Naive thymus-derived CD4-positive, alpha-beta T cell (primary cell): Measurements from ENCODE around the gene SETD3. TPM values are rescaled to one million over a fixed set of nuclear protein-coding genes. Genes with fewer than 3 reads are reported as not detected.
A peak's percentile ranks its signal among the peaks of the same experiment; 100 is the strongest.

Experiments
- ATAC-seq: fragments of 150-1000 bp; cut with Tn5 transposase; 2 replicates; pipeline ENCODE4 v1.10.0; 2021; ENCODE audit warnings: mild to moderate bottlenecking, moderate library complexity
- CTCF ChIA-PET: fragments of 350-600 bp; sonication (Branson Sonifier 250); formaldehyde crosslinking; loops from one replicate; lab custom pipeline; 2021; ENCODE audit warnings: antibody characterized with exemption; lab: Charles Lee
- POLR2A ChIA-PET: fragments of 350-600 bp; sonication (Branson Sonifier 250); formaldehyde crosslinking; loops from one replicate; lab custom pipeline; 2021; ENCODE audit warnings: antibody characterized with exemption, inconsistent platforms; lab: Charles Lee
- DNase-seq, 9 donors: peaks; one replicate each; pipeline versions ENCODE4 v3.0.0 to v3.0.0-alpha.2; 2020 to 2022; ENCODE audit warnings: mixed read lengths in 1 of 9
- H3K27ac ChIP-seq: one replicate; pipeline ENCODE4 v1.7.0; 2013; ENCODE audit warnings: mild to moderate bottlenecking, low read depth, low read length, moderate library complexity
- H3K27me3 ChIP-seq, 2 donors: one replicate each; pipeline ENCODE4 v1.7.0; 2013; ENCODE audit warnings: low read length in 2 of 2, mild to moderate bottlenecking in 2 of 2, moderate library complexity in 2 of 2; ENCODE audit not compliant: control insufficient read depth in 2 of 2, insufficient read depth in 2 of 2
- H3K36me3 ChIP-seq, 3 experiments: 1 replicate in 2 of 3; 2 replicates in 1 of 3; pipeline ENCODE4 v1.7.0; 2013; ENCODE audit warnings: low read length in 3 of 3, mild to moderate bottlenecking in 3 of 3, moderate library complexity in 1 of 3; ENCODE audit not compliant: insufficient read depth in 3 of 3, control insufficient read depth in 2 of 3
- H3K4me1 ChIP-seq, 2 donors: one replicate each; pipeline ENCODE4 v1.7.0; 2013; ENCODE audit warnings: low read length in 2 of 2, mild to moderate bottlenecking in 2 of 2, moderate library complexity in 1 of 2; ENCODE audit not compliant: control insufficient read depth in 2 of 2, insufficient read depth in 2 of 2
- H3K4me3 ChIP-seq: 2 replicates; pipeline ENCODE4 v1.7.0; 2013; ENCODE audit warnings: mild to moderate bottlenecking, low read length
- H3K9me3 ChIP-seq, 3 experiments: 1 replicate in 2 of 3; 2 replicates in 1 of 3; pipeline ENCODE4 v1.7.0; 2013; ENCODE audit warnings: low read length in 3 of 3; ENCODE audit not compliant: control insufficient read depth in 2 of 3
- H3K27ac Mint-ChIP-seq, 9 donors: one replicate each; pipeline ENCODE4 v1.8.0; 2020 to 2022; ENCODE audit warnings: mixed read lengths in 9 of 9, mild to moderate bottlenecking in 8 of 9, moderate library complexity in 5 of 9, inconsistent platforms in 2 of 9
- H3K27me3 Mint-ChIP-seq, 5 donors: one replicate each; pipeline ENCODE4 v1.8.0; 2021 to 2022; ENCODE audit warnings: mixed read lengths in 5 of 5, mild to moderate bottlenecking in 1 of 5
- H3K36me3 Mint-ChIP-seq, 5 donors: one replicate each; pipeline ENCODE4 v1.8.0; 2020 to 2022; ENCODE audit warnings: mixed read lengths in 5 of 5, mild to moderate bottlenecking in 3 of 5, inconsistent platforms in 1 of 5
- H3K4me1 Mint-ChIP-seq, 7 donors: one replicate each; pipeline ENCODE4 v1.8.0; 2020 to 2022; ENCODE audit warnings: mixed read lengths in 7 of 7, mild to moderate bottlenecking in 3 of 7, inconsistent platforms in 1 of 7
- H3K4me3 Mint-ChIP-seq, 10 donors: one replicate each; pipeline ENCODE4 v1.8.0; 2020 to 2022; ENCODE audit warnings: mild to moderate bottlenecking in 10 of 10, mixed read lengths in 10 of 10, moderate library complexity in 6 of 10, inconsistent platforms in 2 of 10
- H3K9me3 Mint-ChIP-seq, 11 donors: one replicate each; pipeline ENCODE4 v1.8.0; 2020 to 2022; ENCODE audit warnings: mixed read lengths in 11 of 11, mild to moderate bottlenecking in 4 of 11, inconsistent platforms in 1 of 11, moderate library complexity in 1 of 11
- intact Hi-C, 2 donors: fragments of 100-400 bp; cut with micrococcal nuclease; formaldehyde crosslinking; loops; one replicate each; pipeline ENCODE4 v1.15.1; 2023
- polyA plus RNA-seq, 2 donors: library from polyadenylated mRNA; unstranded; fragments of 300-500 nt; fragmentation: Illumina TruSeq; gene quantifications; one replicate each; pipeline ENCODE4 v1.2.3, GENCODE V29; 2021
- total RNA-seq, 6 experiments: library from RNA in 5 of 6; stranded (reverse) in 5 of 6; gene quantifications; 1 replicate in 5 of 6; 2 replicates in 1 of 6; pipeline ENCODE4 v1.2.3 and lab custom pipeline; 2021 to 2026

The SETD3 gene
- total and polyA plus RNA-seq, 7 experiments from 2014 or later = 32.2 to 59.4 (median 53.0) TPM

DNA sequence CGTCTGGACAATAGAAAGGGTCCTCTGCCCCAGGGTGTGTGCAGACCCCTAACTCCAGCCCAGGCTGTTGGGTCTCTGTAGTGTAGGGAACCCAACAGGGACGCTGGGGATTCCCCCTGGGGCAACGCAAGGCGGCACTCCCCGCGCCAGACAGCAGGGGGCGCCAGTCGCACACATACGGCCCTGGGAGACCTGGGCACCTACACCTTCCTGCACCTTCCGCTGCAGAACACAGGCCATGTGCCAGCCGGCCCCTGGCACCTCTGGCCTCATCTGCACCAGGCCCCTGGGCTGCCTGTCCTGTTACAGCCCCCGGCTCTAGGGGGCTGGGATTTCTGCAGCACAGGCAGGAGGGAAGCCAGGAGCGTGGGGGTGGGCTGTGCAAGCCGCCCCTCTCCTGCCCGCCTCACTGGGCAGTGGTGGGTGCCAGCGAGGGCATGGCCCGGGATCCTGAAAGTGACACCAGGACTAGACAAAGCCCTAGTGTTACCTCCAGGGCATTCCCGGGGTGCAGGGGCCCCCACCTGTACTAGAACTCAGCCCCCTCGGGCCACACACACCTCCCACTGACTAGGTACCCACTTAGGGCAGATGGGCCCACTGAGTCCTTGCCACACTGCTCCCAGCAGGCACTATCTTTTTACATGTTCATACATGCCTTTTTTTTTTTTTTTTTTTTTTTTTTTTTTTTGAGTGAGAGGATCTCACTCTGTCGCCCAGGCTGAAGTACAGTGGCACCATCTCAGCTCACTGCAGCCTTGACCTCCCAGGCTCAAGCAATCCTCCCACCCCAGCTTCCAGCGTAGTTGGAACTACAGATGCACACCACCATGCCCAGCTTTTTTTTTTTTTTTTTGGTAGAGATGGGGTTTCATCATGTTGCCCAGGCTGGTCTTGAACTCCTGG, 38.0 kb upstream of the SETD3 start:
- Histone ChIP-seq H3K36me3 (peaks cover 0 to 16% (median 0%) of the 10 kb centered on the region in 3 experiments), H3K27ac (no peak overlapping the region), H3K9me3 (no peaks in the 10 kb centered on the region), H3K4me1 (no peaks in the 10 kb centered on the region), H3K4me3 (no peak overlapping the region), H3K27me3 (no peaks in the 10 kb centered on the region)
- no peak overlapping the region for H3K4me3 Mint-ChIP-seq
- ChIA-PET POLR2A (interaction anchor here (0.5 to 0.6 kb wide), 2 partner anchors 97 to 168 kb away, joined by 3 to 4 read pairs; no protein-coding TSS in a partner anchor), CTCF (interaction anchor here (1.4 kb wide), 1 partner anchor 110 kb away, joined by 4 read pairs; no protein-coding TSS in a partner anchor)
- no peaks in the 10 kb centered on the region for H3K27me3 Mint-ChIP-seq
- ATAC-seq (peak; percentile 84), DNase-seq (peak; percentile 69 to 91 (median 81))
- intact Hi-C loops = loop anchor here (1.0 to 5.0 kb wide), 5 partner anchors 86 to 367 kb away; partner anchors contain the start of genes CCDC85C (in 1 of the 2) and CYP46A1 (in 1 of the 2)
- H3K36me3 Mint-ChIP-seq = no peaks in the 10 kb centered on the region
- no peaks in the 10 kb centered on the region for H3K4me1 Mint-ChIP-seq
- H3K27ac Mint-ChIP-seq = peak overlapping the region in 1 of 9 donors; percentile 5
- no peaks in the 10 kb centered on the region for H3K9me3 Mint-ChIP-seq

DNA sequence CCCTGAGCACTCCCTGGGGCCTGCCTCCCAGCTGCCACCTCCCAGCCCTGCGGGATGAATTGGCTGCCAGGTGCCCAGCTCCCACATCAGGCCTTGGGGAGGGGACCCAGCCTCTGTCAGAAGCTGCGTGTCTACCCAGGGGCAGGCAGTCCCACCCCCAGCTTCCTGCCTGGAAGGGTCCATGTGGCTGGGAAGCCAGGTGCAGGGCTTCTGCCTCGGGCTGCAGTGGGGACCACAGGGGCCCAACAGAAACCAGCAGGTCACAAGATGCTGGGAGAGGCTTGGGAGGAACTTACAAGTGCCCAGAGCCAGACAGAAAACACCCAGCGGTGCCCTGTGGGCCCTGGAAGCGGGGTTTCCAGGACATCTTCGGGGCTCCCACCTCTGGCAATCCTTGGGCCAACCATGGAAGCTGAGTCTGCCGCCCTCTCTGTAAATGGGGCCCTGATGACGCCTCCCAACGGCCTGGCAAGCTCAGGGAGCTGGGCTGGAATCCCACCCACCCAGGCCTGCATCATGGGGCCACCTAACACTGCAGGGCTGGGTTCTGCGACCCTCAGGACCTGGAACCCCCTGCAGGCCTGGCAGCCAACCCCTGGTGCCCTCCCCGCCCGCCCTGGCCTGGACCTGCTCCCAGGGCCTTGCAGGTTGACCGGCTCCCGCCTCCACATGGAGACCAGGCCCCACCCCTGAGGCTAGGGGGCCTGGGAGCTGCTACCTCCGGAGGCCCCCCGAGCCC, 37.2 kb upstream of the SETD3 start:
- CTCF ChIA-PET = interaction anchor here (1.1 to 1.4 kb wide), 3 partner anchors 23 to 121 kb away, joined by 3 to 4 read pairs (median 4); no protein-coding TSS in a partner anchor
- no peaks in the 10 kb centered on the region for H3K4me1 ChIP-seq
- peaks cover 0 to 24% (median 0%) of the 10 kb centered on the region in 3 experiments for H3K36me3 ChIP-seq
- no peak overlapping the region for H3K4me3 ChIP-seq
- H3K27me3 ChIP-seq = no peaks in the 10 kb centered on the region
- H3K27ac ChIP-seq = no peak overlapping the region
- no peaks in the 10 kb centered on the region for H3K9me3 ChIP-seq
- Mint-ChIP-seq H3K4me3 (no peak overlapping the region), H3K9me3 (no peaks in the 10 kb centered on the region), H3K4me1 (no peaks in the 10 kb centered on the region), H3K27ac (no peak overlapping the region), H3K36me3 (no peaks in the 10 kb centered on the region), H3K27me3 (no peaks in the 10 kb centered on the region)
- DNase-seq (no peak), ATAC-seq (no peak)
- POLR2A ChIA-PET = no interaction called here
- intact Hi-C loops = loop anchor here (1.0 to 5.0 kb wide), 5 partner anchors 86 to 367 kb away; partner anchors contain the start of genes CCDC85C (in 1 of the 2) and CYP46A1 (in 1 of the 2)

DNA sequence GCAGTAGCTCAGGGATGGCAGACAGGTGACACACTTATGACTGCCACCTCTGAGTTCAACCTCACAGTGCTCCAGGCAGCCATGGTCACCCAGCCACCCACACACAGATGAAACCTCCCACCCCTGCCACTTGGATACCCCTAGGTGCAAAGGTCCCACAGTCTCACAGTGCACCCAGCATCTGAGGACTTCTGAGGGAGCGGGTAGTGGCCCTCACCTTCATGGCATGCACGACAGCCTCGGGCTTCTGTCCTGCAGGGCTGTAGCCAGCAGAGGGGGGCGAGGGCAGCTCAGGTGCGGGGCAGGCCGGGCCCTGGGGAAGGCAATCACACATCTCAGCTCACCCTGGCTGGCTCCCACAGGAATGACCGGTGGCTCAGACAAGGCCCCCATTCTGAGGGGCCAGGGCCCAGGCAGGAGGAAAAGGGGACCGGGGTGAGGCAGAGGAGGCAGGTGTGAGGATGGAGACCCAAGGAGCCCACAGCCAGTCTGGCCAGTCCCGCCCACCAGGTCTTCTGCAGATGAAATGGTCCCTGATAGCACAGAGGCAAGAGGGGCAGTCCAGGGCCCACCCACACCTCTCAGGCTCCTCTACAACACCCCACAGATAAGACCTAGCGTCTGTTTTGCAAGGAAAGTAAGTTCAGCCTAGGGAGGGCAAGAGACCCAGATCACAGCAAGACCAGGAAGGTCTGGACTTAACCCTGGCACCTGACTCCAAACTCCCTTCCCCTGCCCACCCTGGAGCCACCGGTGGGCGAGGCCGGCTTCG, 36.4 kb upstream of the SETD3 start:
- ChIA-PET POLR2A (no interaction called here), CTCF (interaction anchor here (1.1 to 1.2 kb wide), 2 partner anchors 22 to 122 kb away, joined by 3 to 4 read pairs; no protein-coding TSS in a partner anchor)
- Mint-ChIP-seq H3K27me3 (no peaks in the 10 kb centered on the region), H3K27ac (no peak overlapping the region), H3K36me3 (no peaks in the 10 kb centered on the region), H3K9me3 (no peaks in the 10 kb centered on the region), H3K4me3 (peak overlapping the region in 1 of 10 donors; percentile 23), H3K4me1 (no peaks in the 10 kb centered on the region)
- ATAC-seq = no peak
- Histone ChIP-seq H3K9me3 (no peaks in the 10 kb centered on the region), H3K36me3 (peaks cover 0 to 28% (median 0%) of the 10 kb centered on the region in 3 experiments), H3K27ac (no peak overlapping the region), H3K4me3 (no peak overlapping the region), H3K4me1 (no peaks in the 10 kb centered on the region), H3K27me3 (no peaks in the 10 kb centered on the region)
- intact Hi-C loops = loop anchor here in 1 of 2 donors (5.0 kb wide), 1 partner anchor 165 kb away; the partner anchor contains the start of gene CYP46A1
- DNase-seq = no peak

DNA sequence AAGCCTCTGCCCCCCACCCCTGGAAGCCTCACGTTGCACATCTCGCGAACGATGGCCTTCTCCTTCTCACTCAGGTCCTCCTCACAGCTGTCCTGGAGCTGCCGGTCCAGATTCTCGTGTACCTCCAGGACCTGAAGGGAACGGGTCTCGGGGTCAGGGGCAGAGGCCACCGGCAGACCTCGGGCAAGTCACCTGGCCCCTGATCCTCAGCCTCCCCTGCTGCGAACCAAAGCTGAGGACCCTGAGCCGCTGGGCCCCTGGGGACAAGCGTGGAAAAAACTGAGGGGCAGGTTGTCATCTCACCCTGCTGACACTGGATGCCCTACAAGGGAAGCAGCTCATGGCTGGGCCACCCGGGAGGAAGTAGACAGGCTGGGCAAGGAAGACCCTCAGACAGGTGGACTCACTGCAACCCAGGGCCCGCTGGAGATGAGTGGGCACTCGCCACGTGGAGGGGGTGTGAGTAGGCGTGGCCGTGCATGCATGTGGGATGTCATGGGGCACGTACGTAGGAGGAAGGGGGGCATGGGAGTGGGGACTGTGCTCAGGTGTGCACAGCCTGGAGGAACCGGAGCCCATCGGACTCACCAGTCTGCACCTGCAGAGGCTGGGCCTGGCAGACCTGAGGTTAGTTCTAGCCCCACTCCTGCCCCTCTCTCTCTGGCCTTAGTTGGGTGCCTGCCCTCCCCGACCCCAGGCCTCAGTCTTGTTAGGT, 35.7 kb upstream of the SETD3 start:
- CTCF ChIA-PET = interaction anchor here (1.2 kb wide), 1 partner anchor 123 kb away, joined by 3 read pairs; no protein-coding TSS in a partner anchor

DNA sequence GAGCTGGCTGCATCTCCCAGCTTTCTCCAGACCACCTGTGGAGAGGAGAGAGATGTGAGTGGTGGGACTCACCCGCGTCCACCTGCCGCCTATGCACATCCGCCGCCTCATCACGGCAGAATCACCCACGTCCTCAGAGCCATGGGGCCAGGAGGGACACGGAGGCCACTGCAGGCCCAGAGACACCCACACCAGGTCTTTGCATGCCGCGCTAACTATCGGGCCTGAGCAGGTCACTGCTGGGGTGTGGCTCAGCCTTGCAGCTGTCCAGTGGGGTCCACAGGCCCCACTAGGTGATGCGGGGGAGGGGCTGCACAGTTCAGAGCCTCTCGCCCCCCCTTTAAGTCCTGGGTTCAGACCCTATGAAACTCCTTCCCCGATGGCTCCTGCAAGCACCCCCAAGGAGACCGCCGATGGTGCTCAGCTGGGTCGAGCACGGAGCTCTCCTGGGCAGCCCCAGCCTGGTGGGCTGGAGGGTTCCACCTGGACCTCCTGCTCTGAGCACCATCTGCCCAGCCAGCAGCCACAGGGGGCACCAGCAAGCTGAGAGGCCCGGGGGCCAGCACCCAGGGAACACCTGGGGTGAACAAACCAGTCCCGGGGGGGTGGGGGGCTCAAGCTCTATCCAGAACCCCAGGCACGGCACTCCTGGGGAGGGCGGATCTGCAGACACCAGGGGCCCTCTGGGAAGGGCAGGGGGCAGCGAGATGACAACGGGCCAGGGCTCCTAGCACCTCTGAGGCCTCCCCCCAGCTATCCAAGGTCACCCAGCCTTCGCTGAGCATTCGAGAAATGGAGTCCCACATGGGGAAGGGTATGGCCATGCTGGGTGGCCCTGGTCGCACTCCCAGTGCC, 34.9 kb upstream of the SETD3 start:
- intact Hi-C loops = loop anchor here in 1 of 2 donors (5.0 kb wide), 1 partner anchor 167 kb away; the partner anchor contains the start of gene CYP46A1

More for the DNA sequence above, 35.7 kb upstream of the SETD3 start:
- Histone ChIP-seq H3K9me3 (no peaks in the 10 kb centered on the region), H3K36me3 (peaks cover 0 to 36% (median 0%) of the 10 kb centered on the region in 3 experiments), H3K27ac (no peak overlapping the region), H3K4me3 (no peak overlapping the region), H3K27me3 (no peaks in the 10 kb centered on the region), H3K4me1 (no peaks in the 10 kb centered on the region)
- ATAC-seq (no peak), DNase-seq (no peak)
- H3K27me3 Mint-ChIP-seq = no peaks in the 10 kb centered on the region
- no peaks in the 10 kb centered on the region for H3K4me1 Mint-ChIP-seq
- intact Hi-C loops = loop anchor here in 1 of 2 donors (5.0 kb wide), 1 partner anchor 166 kb away; the partner anchor contains the start of gene CYP46A1
- no peaks in the 10 kb centered on the region for H3K36me3 Mint-ChIP-seq
- no peak overlapping the region for H3K27ac Mint-ChIP-seq
- POLR2A ChIA-PET = no interaction called here
- no peak overlapping the region for H3K4me3 Mint-ChIP-seq
- H3K9me3 Mint-ChIP-seq = no peaks in the 10 kb centered on the region

More for the DNA sequence above, 34.9 kb upstream of the SETD3 start:
- H3K27ac ChIP-seq = no peak overlapping the region
- no peaks in the 10 kb centered on the region for H3K4me1 ChIP-seq
- ATAC-seq (no peak), DNase-seq (no peak)
- Mint-ChIP-seq H3K27me3 (no peaks in the 10 kb centered on the region), H3K4me1 (no peaks in the 10 kb centered on the region), H3K27ac (no peak overlapping the region), H3K9me3 (no peaks in the 10 kb centered on the region), H3K36me3 (no peaks in the 10 kb centered on the region), H3K4me3 (no peak overlapping the region)
- H3K36me3 ChIP-seq = peaks cover 0 to 43% (median 0%) of the 10 kb centered on the region in 3 experiments
- H3K9me3 ChIP-seq = no peaks in the 10 kb centered on the region
- no peak overlapping the region for H3K4me3 ChIP-seq
- no peaks in the 10 kb centered on the region for H3K27me3 ChIP-seq
- ChIA-PET POLR2A (no interaction called here), CTCF (interaction anchor here (0.6 kb wide), 1 partner anchor 12 kb away, joined by 5 read pairs; no protein-coding TSS in a partner anchor)
